Fibroblast of skin of right biceps (primary cell): Measurements from ENCODE around the gene PCSK7.

Experiments
- DNase-seq: peaks from one replicate; pipeline ENCODE4 v3.0.0-alpha.2; 2013

Gene PCSK7

GRCh38 chr11:117180020-117180419, 51.9 kb downstream of the PCSK7 start:
- DNase-seq, result no peak

GRCh38 chr11:117179048-117179999, 52.5 kb downstream of the PCSK7 start:
- peak; percentile 46 for DNase-seq

DNA sequence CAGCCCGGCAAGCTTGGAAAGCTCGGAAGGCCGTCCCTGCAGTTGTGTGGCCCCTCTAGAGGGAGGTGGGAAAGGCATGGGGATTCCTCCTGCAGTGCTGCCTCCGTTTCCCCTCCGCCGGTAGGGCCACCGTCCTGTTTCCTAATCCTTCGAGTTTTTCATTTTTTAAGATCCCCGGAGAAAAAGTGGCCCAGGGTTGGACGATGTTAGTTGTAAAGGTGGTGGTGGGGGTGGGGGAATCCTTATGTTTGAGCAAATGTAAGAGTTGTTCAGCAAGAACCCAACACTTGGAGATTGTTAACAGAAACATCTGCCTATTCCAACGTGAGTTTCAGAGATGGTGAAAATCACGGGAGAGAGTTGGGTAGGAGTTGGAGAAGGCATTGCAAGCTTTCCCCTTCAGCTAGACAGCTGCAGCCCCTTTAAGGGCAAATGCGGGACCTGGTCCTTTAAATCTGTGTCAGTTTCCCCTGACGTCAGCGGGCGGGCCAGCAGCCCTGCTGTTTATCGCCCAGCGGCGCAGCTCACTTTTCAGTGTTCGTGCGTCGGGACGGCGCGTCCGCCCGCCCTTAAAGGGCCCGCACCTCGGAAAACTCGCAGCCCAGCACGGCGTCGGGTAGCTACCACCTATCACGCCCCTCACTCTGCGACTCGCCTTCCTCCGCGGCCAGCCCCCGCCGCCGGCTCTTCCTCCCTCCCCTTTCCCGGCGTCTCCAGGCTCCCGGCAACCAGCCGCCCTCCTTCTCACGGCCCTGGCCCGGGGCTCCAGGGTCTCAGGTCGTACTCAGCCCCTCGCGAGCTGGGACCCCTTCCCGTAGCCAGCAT, 53.5 kb downstream of the PCSK7 start, which contains the start of gene SIDT2:
Gene SIDT2 (plus strand): TSS at position 534 of the 825 bp plus-strand sequence. CDS start 521 bp downstream, outside the sequence.
- DNase-seq, result peak; percentile 94

DNA sequence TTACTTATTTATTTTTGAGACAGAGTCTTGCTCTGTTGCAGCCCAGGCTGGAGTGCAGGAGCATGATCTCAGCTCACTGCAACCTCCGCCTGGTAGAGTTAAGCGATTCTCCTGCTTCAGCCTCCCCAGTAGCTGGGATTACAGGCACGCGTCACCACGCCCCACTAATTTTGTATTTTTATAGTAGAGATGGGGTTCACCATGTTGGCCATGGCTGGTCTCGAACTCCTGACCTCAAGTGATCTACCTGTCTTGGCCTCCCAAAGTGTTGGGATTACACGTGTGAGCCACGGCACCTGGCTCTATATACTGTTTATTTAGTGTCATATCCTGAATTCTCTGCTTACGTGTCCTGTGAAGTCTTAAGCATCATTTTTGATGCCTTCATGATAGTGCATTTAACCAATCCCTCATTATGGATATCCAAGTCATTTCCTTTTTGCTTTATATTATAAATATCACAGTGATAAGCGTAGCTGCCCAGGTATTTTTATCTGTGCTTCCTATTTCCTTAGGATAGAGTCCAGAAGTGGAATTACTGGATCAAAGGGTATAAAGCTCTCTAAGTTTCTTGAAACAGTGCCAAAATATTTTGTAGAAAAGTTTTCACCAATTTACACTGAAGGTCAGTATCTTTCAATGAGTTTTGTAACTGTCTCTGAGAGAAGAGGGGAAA, 54.2 kb downstream of the PCSK7 start:
- DNase-seq, result no peak

DNA sequence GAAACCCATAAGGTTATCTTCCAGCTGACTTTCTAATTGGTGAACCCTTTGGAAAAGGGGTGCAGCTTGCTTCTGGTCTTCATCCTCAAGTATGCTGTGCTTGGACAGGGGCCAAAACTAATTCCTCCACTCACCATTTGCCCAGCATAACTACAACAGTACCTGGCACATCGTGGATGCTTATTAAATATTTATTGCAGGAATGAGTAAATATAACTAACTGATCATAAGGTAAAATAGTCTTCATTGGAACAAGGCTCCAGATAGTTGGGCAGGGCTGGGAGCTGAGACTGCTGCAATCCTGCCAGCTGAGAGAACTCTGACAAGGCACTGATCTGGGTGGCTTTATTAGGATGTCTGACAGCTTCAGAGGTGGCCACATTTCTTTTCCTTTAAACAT, 55.7 kb downstream of the PCSK7 start:
- DNase-seq, result no peak

- no peak for DNase-seq
Observed at GRCh38 chr11:117175781-117176180, 56.1 kb downstream of the PCSK7 start.

DNA sequence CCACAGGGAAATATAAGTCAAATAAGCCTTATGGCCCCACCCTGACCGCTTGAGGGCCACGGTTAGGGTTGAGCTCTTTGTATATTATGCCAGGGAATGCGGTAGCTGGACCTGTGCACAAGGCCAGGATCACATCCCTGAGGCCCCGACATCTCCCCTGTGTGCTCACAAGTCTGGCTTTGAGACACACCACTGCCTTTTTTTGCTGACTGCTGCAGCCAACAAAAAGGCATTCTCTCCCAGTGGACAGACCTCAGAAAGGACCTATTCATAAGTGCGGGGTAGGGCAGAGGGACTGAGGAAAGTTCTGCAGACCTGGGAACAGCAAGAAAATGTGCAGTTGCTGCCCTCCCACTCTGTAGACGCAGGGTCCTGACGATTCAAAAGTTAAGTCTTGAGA, 56.8 kb downstream of the PCSK7 start:
- no peak for DNase-seq

DNA sequence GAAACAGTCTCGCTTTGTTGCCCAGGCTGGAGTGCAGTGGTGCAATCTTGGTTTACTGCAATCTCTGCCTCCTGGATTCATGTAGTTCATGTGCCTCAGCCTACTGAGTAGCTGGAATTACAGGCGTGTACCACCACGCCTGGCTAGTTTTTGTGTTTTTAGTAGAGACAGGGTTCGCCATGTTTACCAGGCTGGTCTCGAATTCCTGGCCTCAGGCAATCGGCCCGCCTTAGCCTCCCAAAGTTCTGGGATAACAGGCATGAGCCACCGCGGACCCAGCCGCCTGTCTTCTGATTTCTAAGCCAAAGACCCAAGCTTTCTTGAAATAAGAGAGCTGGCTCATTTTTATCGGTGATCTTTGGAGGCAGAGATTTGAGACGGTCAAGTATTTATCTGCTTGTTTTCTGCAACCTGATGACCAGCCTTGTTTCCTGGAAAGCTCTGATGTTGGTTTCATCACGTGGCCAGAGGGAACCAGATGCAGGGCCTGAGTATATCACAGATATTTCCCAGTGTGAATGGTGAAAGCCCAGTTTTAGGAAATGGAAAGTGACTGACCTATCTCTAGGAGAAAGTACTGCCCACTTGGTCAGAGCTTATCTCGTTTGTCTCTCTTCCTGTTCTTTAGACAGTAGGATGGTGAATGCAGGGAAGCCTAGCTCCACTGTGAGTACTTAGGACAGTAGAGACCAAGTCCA, 59.0 kb downstream of the PCSK7 start:
- no peak for DNase-seq

DNA sequence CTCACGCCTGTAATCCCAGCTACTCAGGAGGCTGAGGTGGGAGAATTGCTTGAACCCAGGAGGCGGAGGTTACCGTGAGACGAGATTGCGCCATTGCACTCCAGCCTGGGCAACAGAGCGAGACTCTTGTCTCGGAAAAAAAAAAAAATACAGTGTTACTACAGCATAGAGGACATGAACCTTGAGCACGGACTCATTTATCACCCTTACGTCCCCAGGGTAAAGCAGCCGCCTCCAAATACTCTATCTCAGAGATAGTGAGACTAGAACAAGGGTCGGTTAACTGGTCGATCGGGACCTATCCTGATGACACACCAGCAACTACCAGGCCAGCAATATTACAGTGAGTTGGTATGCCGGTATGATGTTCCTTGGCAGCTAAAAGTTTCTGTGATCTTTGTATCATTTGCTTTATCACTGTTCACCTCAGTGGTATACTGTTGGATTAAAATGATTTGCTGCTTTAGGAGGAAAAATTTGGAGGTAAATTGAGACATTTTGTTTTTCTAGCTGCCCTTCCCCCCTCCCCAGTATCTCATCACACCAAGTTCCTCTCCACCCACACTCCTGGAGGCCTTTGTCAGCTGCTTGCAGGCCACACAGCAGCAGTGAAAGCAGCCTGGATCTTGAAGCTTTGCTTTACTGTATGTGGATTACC, 60.3 kb downstream of the PCSK7 start:
- DNase-seq, result no peak

DNA sequence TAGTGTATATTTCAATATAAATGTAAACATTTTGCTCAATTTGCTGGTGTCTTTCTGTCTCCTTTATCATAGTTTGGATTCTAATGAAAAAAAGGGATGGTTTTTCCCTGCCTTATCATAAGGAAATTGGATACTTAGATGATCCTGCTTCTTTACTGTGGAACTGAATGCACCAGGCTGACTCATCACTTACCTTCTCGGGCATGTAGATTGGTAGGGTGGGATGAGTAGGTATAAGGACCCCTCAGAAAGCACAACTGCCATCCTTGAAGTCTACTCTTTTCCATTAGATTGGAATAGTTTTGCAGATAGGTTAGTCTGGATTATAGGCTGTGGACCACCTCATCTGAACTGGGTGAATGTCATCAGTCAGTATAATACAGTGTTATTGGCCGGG, 60.9 kb downstream of the PCSK7 start:
- no peak for DNase-seq

DNA sequence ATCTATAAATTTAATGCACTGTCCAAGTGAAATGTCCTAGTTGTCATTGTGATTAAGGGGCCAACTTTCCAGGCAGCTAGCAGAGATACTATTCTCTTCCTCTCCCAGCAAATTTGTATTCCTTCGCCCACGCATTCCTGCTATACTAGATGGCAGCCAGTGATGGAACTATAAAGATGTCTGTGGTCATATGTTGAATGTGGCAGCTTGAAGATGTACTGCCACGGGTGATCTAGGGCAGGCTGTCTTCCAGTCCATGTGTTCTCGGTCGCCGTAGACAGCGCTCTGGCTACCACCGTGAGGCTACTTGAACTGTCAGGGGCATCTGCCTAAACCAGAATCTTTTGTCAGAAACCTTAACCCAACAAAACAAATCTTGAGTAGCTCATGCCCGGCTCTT, 61.7 kb downstream of the PCSK7 start:
- no peak for DNase-seq

DNA sequence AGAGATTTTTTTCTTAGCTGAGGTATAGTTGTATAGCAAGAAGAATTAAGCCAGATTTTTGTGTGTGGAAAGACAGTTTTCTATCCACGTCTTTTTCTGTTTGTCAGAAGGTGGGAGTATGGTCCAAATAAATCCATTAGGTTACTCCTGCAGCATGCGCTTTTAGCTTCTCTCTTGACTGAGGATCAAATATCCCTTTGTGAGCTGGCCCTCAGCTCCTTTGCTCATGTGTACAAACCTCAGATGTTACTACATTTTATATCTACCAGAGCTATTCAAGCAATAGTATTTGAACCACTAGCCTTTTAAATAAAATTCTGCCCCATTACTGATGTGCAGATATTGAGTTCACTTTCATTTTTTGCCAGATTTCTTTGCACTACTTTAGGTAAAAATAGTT, 62.1 kb downstream of the PCSK7 start:
- DNase-seq, result no peak

GRCh38 chr11:117166491-117166890, 65.4 kb downstream of the PCSK7 start:
- peak; percentile 32 for DNase-seq

GRCh38 chr11:117160826-117161225, 71.0 kb downstream of the PCSK7 start:
- DNase-seq, result no peak

- DNase-seq, result no peak
Observed at GRCh38 chr11:117159892-117160291, 72.0 kb downstream of the PCSK7 start.

DNA sequence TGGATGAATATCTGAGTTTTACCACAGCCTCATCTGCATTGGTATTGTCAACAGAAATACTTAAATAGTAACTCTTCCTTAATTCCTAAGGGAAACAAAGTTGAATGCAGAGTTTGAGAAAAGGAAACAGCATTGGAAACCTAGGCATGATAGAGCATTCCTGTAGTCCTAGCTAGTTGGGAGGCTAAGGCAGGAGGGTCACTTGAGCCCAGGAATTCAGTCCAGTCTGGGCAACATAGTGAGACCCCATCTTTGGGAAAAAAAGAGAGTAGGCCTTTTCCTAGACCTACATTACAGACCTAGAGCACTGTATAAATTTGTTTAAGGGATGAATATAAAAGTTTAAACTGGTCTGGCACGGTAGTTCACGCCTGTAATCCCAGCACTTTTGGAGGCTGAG, 74.4 kb downstream of the PCSK7 start:
- no peak for DNase-seq

GRCh38 chr11:117154468-117154867, 77.4 kb downstream of the PCSK7 start:
- DNase-seq, result no peak
